ENCODE data around the gene CMTR1. TPM values are rescaled to one million over a fixed set of nuclear protein-coding genes. Genes with fewer than 3 reads are reported as not detected.

The CMTR1 gene
- total RNA-seq, 6 experiments from 2014 or later = 15.6 to 22.3 (median 16.5) TPM

DNA sequence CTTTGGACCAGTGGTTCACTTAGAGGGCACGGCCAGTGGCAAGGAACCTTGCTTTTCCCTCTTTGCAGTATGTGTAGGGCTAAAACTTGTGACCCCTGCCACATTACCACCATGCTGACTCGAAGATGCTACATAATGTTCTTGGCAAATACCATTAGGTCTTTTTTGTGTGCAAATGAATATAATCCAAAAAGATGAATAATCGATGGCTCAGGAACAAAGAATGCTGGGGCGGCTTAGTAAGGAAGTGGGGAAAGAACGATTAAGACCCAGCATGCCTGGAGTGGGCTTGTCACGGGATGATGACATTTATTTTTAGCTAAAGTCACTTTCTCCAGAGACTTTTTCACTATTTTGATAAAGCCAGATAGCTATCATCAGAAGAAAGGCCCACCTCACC, 23.1 kb downstream of the CMTR1 start:
- H3K27ac ChIP-seq = no peak overlapping the region
- H3K9me3 ChIP-seq = no peaks in the 10 kb centered on the region
- H3K4me1 ChIP-seq = no peaks in the 10 kb centered on the region
- WGBS (ENCODE audit: insufficient coverage, low coverage, low lambda C conversion rate, missing lambda C conversion rate) = 89% methylated on average over 6 of the region's 6 CpGs
- no peak for DNase-seq
- no peak for ATAC-seq
- H3K4me3 ChIP-seq = no peak overlapping the region
- TF ChIP-seq, protein P1, sequence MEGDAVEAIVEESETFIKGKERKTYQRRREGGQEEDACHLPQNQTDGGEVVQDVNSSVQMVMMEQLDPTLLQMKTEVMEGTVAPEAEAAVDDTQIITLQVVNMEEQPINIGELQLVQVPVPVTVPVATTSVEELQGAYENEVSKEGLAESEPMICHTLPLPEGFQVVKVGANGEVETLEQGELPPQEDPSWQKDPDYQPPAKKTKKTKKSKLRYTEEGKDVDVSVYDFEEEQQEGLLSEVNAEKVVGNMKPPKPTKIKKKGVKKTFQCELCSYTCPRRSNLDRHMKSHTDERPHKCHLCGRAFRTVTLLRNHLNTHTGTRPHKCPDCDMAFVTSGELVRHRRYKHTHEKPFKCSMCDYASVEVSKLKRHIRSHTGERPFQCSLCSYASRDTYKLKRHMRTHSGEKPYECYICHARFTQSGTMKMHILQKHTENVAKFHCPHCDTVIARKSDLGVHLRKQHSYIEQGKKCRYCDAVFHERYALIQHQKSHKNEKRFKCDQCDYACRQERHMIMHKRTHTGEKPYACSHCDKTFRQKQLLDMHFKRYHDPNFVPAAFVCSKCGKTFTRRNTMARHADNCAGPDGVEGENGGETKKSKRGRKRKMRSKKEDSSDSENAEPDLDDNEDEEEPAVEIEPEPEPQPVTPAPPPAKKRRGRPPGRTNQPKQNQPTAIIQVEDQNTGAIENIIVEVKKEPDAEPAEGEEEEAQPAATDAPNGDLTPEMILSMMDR (IDR thresholded peaks at IDR 0.05) = no peak
- no peak for TF ChIP-seq POLR2A (IDR thresholded peaks at IDR 0.05)
- intact Hi-C loops (cut with DNase I) = no loop called here
- H3K36me3 ChIP-seq = peaks cover 0 to 45% (median 17%) of the 10 kb centered on the region in 4 donors
- no peaks in the 10 kb centered on the region for H3K27me3 ChIP-seq

- peaks cover 0 to 46% (median 19%) of the 10 kb centered on the region in 4 donors for H3K36me3 ChIP-seq
Measured at GRCh38 chr6:37456816-37457560, 24.0 kb downstream of the CMTR1 start.

GRCh38 chr6:37459981-37460800, 27.2 kb downstream of the CMTR1 start:
- TF ChIP-seq, protein P1 (IDR thresholded peaks at IDR 0.05) = no peak
- TF ChIP-seq POLR2A (IDR thresholded peaks at IDR 0.05) = no peak

More at GRCh38 chr6:37456816-37457560, 24.0 kb downstream of the CMTR1 start:
- Histone ChIP-seq H3K4me1 (no peaks in the 10 kb centered on the region), H3K27ac (no peak overlapping the region), H3K27me3 (no peaks in the 10 kb centered on the region), H3K9me3 (no peaks in the 10 kb centered on the region), H3K4me3 (no peak overlapping the region)
- DNase-seq (no peak), ATAC-seq (no peak)
- TF ChIP-seq, protein P1 (IDR thresholded peaks at IDR 0.05) = no peak
- TF ChIP-seq POLR2A (IDR thresholded peaks at IDR 0.05) = no peak
- WGBS (ENCODE audit: insufficient coverage, low coverage, low lambda C conversion rate, missing lambda C conversion rate) = 45% methylated on average over 6 of the region's 6 CpGs
- intact Hi-C loops (cut with DNase I) = no loop called here

DNA sequence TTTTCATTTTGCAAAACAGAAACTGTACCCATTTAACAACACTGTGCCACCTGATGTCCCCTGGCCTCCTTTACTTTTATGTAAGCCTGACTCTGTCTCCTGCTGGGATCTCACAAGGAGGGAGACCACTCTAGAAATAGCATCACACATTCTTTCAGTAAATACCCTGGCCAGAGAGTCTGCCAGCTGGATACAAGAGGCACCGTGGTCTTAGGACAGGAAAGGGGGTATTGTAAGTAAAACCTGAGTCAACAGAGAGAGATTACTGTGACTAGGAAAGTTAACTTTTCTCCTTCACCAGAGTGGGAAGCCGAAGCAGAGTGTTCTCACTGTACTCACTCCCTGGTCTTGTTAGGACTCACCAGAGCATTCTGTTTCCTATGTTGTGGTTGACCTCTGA, 27.8 kb downstream of the CMTR1 start:
- Histone ChIP-seq H3K36me3 (peaks cover 0 to 51% (median 19%) of the 10 kb centered on the region in 4 donors), H3K4me1 (no peaks in the 10 kb centered on the region)
- ATAC-seq = no peak

More at GRCh38 chr6:37459981-37460800, 27.2 kb downstream of the CMTR1 start:
- Histone ChIP-seq H3K9me3 (no peaks in the 10 kb centered on the region), H3K4me1 (no peaks in the 10 kb centered on the region), H3K27me3 (no peaks in the 10 kb centered on the region), H3K4me3 (no peak overlapping the region), H3K36me3 (peaks cover 0 to 57% (median 21%) of the 10 kb centered on the region in 4 donors), H3K27ac (no peak overlapping the region)
- ATAC-seq (peak in 1 of 4 donors; percentile 15), DNase-seq (no peak)
- intact Hi-C loops (cut with DNase I) = no loop called here
- 100% methylated on average over 5 of the region's 5 CpGs for WGBS (ENCODE audit: insufficient coverage, low coverage, low lambda C conversion rate, missing lambda C conversion rate)

More for the DNA sequence above, 27.8 kb downstream of the CMTR1 start:
- H3K4me3 ChIP-seq = no peak overlapping the region
- intact Hi-C loops (cut with DNase I) = no loop called here
- H3K9me3 ChIP-seq = no peaks in the 10 kb centered on the region
- 83% methylated on average over 1 of the region's 2 CpGs for WGBS (ENCODE audit: insufficient coverage, low coverage, low lambda C conversion rate, missing lambda C conversion rate)
- H3K27me3 ChIP-seq = no peaks in the 10 kb centered on the region
- no peak for DNase-seq
- no peak overlapping the region for H3K27ac ChIP-seq
- TF ChIP-seq, protein P1 (IDR thresholded peaks at IDR 0.05) = no peak
- no peak for TF ChIP-seq POLR2A (IDR thresholded peaks at IDR 0.05)
